OCI-LY7 (cell line): ENCODE results near the gene SPDYE3. TPM values are rescaled to one million over a fixed set of nuclear protein-coding genes. Genes with fewer than 3 reads are reported as not detected.
A peak's percentile ranks its signal among the peaks of the same experiment; 100 is the strongest.

ENCODE experiments used
- BruUV-seq: library from RNA; stranded (reverse); fragments of 400-500 nt; replicated peaks from 2 replicates; lab custom pipeline; 2021; lab: Mats Ljungman, UMichigan
- CTCF ChIA-PET: fragments of 300-600 bp; sonication (Branson Sonifier 250); formaldehyde crosslinking; loops from one replicate; lab custom pipeline; 2022; ENCODE audit warnings: antibody characterized with exemption; ENCODE audit not compliant: unreplicated experiment; lab: Charles Lee
- POLR2A ChIA-PET: fragments of 300-600 bp; sonication (Branson Sonifier 250); formaldehyde crosslinking; loops from one replicate; lab custom pipeline; 2022; ENCODE audit warnings: antibody characterized with exemption; lab: Charles Lee
- DNase-seq: peaks from one replicate; pipeline ENCODE4 v3.0.0-alpha.2; 2015; ENCODE audit warnings: low spot score
- H2AFZ ChIP-seq: fragments of 200-600 bp; sonication (generic), shearing (Covaris generic); 2 replicates; pipeline ENCODE4 v1.6.1; 2014; ENCODE audit warnings: mild to moderate bottlenecking, antibody characterized with exemption, low read length, moderate library complexity
- H3K27ac ChIP-seq: fragments of 200-600 bp; sonication (generic); 2 replicates; pipeline ENCODE4 v1.5.1; 2014; ENCODE audit warnings: mixed run types, low read depth, mild to moderate bottlenecking, moderate library complexity, low read length, inconsistent platforms; ENCODE audit not compliant: poor library complexity, severe bottlenecking
- H3K36me3 ChIP-seq: fragments of 200-600 bp; sonication (generic); 2 replicates; pipeline ENCODE4 v1.6.1; 2014; ENCODE audit warnings: mild to moderate bottlenecking, antibody characterized with exemption, low read length, moderate library complexity, mixed read lengths; ENCODE audit not compliant: insufficient read depth
- H3K4me1 ChIP-seq: fragments of 200-600 bp; sonication (generic); 2 replicates; pipeline ENCODE4 v1.5.1; 2014; ENCODE audit warnings: mild to moderate bottlenecking, low read length; ENCODE audit not compliant: insufficient read depth, poor library complexity, severe bottlenecking
- H3K4me2 ChIP-seq: fragments of 200-600 bp; sonication (generic); 2 replicates; pipeline ENCODE4 v1.6.1; 2014; ENCODE audit warnings: mild to moderate bottlenecking, low read length
- H3K4me3 ChIP-seq: fragments of 200-600 bp; sonication (generic); 2 replicates; pipeline ENCODE4 v1.5.1; 2014; ENCODE audit warnings: mild to moderate bottlenecking, low read depth, low read length; ENCODE audit not compliant: poor library complexity, severe bottlenecking
- H3K79me2 ChIP-seq: fragments of 200-600 bp; sonication (generic); 2 replicates; pipeline ENCODE4 v1.6.1; 2016; ENCODE audit warnings: low read depth, mild to moderate bottlenecking, low read length, moderate library complexity, mixed read lengths; ENCODE audit not compliant: insufficient read depth
- H3K9me2 ChIP-seq: fragments of 200-600 bp; sonication (generic); 2 replicates; pipeline ENCODE4 v1.6.1; 2016; ENCODE audit warnings: mild to moderate bottlenecking, low read length, mixed read lengths; ENCODE audit not compliant: insufficient read depth
- H3K9me3 ChIP-seq: fragments of 200-600 bp; sonication (generic); 2 replicates; pipeline ENCODE4 v1.6.1; 2014; ENCODE audit warnings: mild to moderate bottlenecking, mixed run types, low read length, mixed read lengths
- H4K20me1 ChIP-seq: fragments of 200-600 bp; sonication (generic); 2 replicates; pipeline ENCODE4 v1.6.1; 2014; ENCODE audit warnings: mild to moderate bottlenecking, antibody characterized with exemption, low read length, moderate library complexity, mixed read lengths; ENCODE audit not compliant: insufficient read depth
- CTCF ChIP-seq: fragments of 200-600 bp; sonication (generic); conservative IDR thresholded peaks from 2 replicates; pipeline ENCODE4 v1.5.1; 2014; ENCODE audit warnings: mild to moderate bottlenecking, antibody characterized with exemption, low read length, moderate library complexity, mixed read lengths
- EZH2phosphoT487 ChIP-seq: fragments of 200-600 bp; sonication (generic); IDR thresholded peaks from 2 replicates; pipeline ENCODE4 v1.6.1; 2018; ENCODE audit warnings: low read depth, borderline replicate concordance, mild to moderate bottlenecking, mixed run types, antibody characterized with exemption, low read length, moderate library complexity, mixed read lengths
- intact Hi-C: fragments of 100-400 bp; cut with micrococcal nuclease; formaldehyde crosslinking; loops from one replicate; pipeline ENCODE4 v1.10.0; 2022; ENCODE audit not compliant: unreplicated experiment
- total RNA-seq, 2 experiments: library from RNA; depleted of rRNA in 1 of 2; stranded (reverse); fragments of >200 nt in 1 of 2; shearing (Covaris generic) in 1 of 2; gene quantifications; 2 replicates each; pipeline ENCODE4 v1.2.3, GENCODE V29; 2014 to 2022

Gene SPDYE3
- total RNA-seq, 2 experiments from 2014 or later: not detected

GRCh38 chr7:100369105-100369504 is 61.6 kb downstream of the SPDYE3 start:
- intact Hi-C loops: loop anchor here (1.0 kb wide), 1 partner anchor 60 kb away; the partner anchor contains the start of gene MEPCE
- Histone ChIP-seq H3K79me2 (no peaks in the 10 kb centered on the region), H3K4me1 (peaks cover 85% of the 10 kb centered on the region), H4K20me1 (no peaks in the 10 kb centered on the region), H3K4me3 (peak overlapping the region; percentile 32), H3K9me2 (no peaks in the 10 kb centered on the region), H3K36me3 (peaks cover 34% of the 10 kb centered on the region), H3K4me2 (peak overlapping the region; percentile 77), H3K27ac (peak overlapping the region; percentile 93), H3K9me3 (no peaks in the 10 kb centered on the region), H2AFZ (peak overlapping the region; percentile 20; the same call in 1 of the 2 replicates)
- peak; percentile 86 for DNase-seq
- TSS peak; percentile 85 for BruUV-seq
- ChIA-PET CTCF (interaction anchor here (0.8 kb wide), 1 partner anchor 39 kb away, joined by 3 read pairs; no protein-coding TSS in a partner anchor), POLR2A (interaction anchor here (0.6 to 1.7 kb wide), 4 partner anchors 34 to 184 kb away, joined by 3 to 4 read pairs (median 3); no protein-coding TSS in a partner anchor)
- TF ChIP-seq EZH2phosphoT487: no peak
- TF ChIP-seq CTCF: no peak

- Histone ChIP-seq H3K4me1 (peaks cover 87% of the 10 kb centered on the region), H3K36me3 (peaks cover 24% of the 10 kb centered on the region), H3K4me3 (no peak overlapping the region), H2AFZ (no peak overlapping the region), H3K27ac (peak overlapping the region; percentile 93), H3K4me2 (peak overlapping the region; percentile 77; the same call in 1 of the 2 replicates), H3K79me2 (no peaks in the 10 kb centered on the region), H3K9me2 (no peaks in the 10 kb centered on the region), H3K9me3 (no peaks in the 10 kb centered on the region), H4K20me1 (no peaks in the 10 kb centered on the region)
- DNase-seq: no peak
- POLR2A ChIA-PET: no interaction called here
- TF ChIP-seq EZH2phosphoT487 (no peak), CTCF (no peak)
- CTCF ChIA-PET: no interaction called here
- intact Hi-C loops: no loop called here
- BruUV-seq: no TSS peak
These were observed 62.8 kb downstream of the SPDYE3 start for GRCh38 chr7:100370303-100370702.

DNA sequence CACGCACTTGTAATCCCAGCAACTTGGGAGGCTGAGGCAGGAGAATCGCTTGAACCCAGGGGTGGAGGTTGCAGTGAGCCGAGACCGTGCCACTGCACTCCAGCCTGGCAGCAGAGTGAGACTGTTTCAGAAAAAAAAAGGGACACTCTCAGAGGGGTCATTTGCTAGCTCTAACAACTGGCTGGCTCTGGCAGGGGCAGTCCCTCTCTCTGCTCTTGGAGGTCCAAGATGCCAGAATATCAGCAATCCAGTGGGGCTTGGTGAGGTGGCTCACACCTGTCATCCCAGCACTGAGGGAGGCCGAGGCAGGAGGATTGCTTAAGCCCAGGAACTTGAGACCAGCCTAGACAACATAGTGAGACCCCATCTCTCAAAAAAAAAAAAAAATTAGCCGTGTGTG is 63.2 kb downstream of the SPDYE3 start:
- TF ChIP-seq CTCF: no peak
- no peak for TF ChIP-seq EZH2phosphoT487
- H3K79me2 ChIP-seq: no peaks in the 10 kb centered on the region
- peaks cover 19% of the 10 kb centered on the region for H3K36me3 ChIP-seq
- CTCF ChIA-PET: no interaction called here
- H3K9me3 ChIP-seq: no peaks in the 10 kb centered on the region
- no peak for DNase-seq
- POLR2A ChIA-PET: no interaction called here
- BruUV-seq: no TSS peak
- peaks cover 83% of the 10 kb centered on the region for H3K4me1 ChIP-seq
- H4K20me1 ChIP-seq: no peaks in the 10 kb centered on the region
- no peak overlapping the region for H3K4me3 ChIP-seq
- H2AFZ ChIP-seq: no peak overlapping the region
- intact Hi-C loops: no loop called here
- no peak overlapping the region for H3K27ac ChIP-seq
- H3K9me2 ChIP-seq: no peaks in the 10 kb centered on the region
- H3K4me2 ChIP-seq: no peak overlapping the region
